OCI-LY3 (cell line): ENCODE measurements around the gene ZNF407.

Experiments used
- CTCF ChIP-seq: fragments of 200-600, 300-600 bp; sonication (generic); IDR thresholded peaks from 2 replicates; pipeline ENCODE4 v1.5.1; 2014; ENCODE audit warnings: antibody characterized with exemption, low read length, low read depth
- EZH2phosphoT487 ChIP-seq: fragments of 200-600 bp; shearing (Covaris generic); IDR thresholded peaks from 2 replicates; pipeline ENCODE4 v1.6.1; 2018; ENCODE audit warnings: antibody characterized with exemption, mixed run types, low read depth

GRCh38 chr18:74942319-74942910 is 344.7 kb downstream of the ZNF407 start:
- no peak for TF ChIP-seq CTCF
- TF ChIP-seq EZH2phosphoT487 = no peak
